ENCODE data around the gene NDUFB2. TPM values are rescaled to one million over a fixed set of nuclear protein-coding genes. Genes with fewer than 3 reads are reported as not detected.

NDUFB2 gene
- total RNA-seq, 1 donor from 2014 or later: 35.9 TPM

DNA sequence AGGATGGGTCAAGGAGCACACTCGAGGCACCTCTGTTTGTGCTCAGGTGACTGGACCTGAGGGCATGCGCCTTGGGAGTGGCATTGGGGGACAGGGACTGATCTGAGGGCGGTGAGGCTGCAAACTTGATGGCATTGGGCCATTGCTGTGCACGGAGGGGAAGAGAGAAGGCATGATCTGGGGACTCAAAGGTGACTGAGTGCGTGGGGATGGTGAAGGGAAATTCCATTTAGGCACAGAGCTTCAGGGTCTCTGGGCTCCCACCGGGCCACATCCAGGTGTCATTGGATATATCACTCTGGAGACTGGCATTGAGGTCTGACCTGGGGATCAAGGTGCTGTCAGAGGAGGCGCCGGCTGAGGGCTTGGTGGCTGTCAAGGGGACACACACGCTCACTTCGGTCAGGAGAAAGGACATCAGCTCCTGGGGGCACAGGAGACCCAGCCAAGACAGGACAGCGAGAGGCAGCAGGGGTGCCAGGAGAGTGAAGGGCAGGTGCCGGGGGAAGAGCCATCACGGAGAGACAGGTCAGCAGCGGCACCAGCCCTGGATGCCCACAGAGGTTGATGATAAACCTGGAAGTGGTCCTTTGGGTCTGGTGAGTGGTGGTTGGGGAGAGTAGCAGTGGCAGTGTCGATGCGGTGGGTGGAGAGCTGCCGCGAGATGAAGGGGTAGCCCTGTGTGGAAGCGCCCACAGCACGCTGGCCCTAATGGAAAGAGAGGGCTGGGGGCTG, 18.3 kb upstream of the NDUFB2 start:
- Histone ChIP-seq H3K27ac (no peak overlapping the region), H3K36me3 (peaks cover 15 to 38% of the 10 kb centered on the region in 2 donors), H3K9me3 (no peaks in the 10 kb centered on the region), H3K4me1 (peaks cover 0 to 15% of the 10 kb centered on the region in 2 donors), H3K4me3 (no peak overlapping the region), H3K27me3 (no peaks in the 10 kb centered on the region)
- DNase-seq (ENCODE audit: low spot score in 2 of 2): peak in 1 of 2 donors; percentile 55
- TF ChIP-seq, protein P1, sequence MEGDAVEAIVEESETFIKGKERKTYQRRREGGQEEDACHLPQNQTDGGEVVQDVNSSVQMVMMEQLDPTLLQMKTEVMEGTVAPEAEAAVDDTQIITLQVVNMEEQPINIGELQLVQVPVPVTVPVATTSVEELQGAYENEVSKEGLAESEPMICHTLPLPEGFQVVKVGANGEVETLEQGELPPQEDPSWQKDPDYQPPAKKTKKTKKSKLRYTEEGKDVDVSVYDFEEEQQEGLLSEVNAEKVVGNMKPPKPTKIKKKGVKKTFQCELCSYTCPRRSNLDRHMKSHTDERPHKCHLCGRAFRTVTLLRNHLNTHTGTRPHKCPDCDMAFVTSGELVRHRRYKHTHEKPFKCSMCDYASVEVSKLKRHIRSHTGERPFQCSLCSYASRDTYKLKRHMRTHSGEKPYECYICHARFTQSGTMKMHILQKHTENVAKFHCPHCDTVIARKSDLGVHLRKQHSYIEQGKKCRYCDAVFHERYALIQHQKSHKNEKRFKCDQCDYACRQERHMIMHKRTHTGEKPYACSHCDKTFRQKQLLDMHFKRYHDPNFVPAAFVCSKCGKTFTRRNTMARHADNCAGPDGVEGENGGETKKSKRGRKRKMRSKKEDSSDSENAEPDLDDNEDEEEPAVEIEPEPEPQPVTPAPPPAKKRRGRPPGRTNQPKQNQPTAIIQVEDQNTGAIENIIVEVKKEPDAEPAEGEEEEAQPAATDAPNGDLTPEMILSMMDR (IDR thresholded peaks at IDR 0.05): no peak
- intact Hi-C loops (cut with DNase I): no loop called here

DNA sequence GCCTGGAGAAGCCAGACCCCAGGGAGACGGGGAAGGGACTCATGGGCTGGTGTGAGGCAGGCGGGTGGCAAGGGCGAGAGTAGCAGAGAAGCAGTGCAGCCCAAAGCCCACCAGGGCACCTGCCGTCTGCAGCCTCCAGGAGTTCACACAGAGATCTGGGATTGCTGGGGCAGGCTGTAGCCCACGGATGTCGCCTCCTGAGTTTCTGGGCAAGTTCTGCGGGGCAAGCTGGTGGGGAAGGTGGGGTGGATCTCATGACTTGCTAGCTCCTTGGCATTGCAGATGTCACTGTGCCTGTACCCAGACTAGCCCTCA, 17.7 kb upstream of the NDUFB2 start:
- H3K36me3 ChIP-seq: peaks cover 19 to 43% of the 10 kb centered on the region in 2 donors
- no peak overlapping the region for H3K4me3 ChIP-seq
- H3K27ac ChIP-seq: no peak overlapping the region
- peak in 1 of 2 donors; percentile 44 for DNase-seq (ENCODE audit: low spot score in 2 of 2)
- TF ChIP-seq, protein P1 (IDR thresholded peaks at IDR 0.05): no peak
- H3K4me1 ChIP-seq: peaks cover 0 to 13% of the 10 kb centered on the region in 2 donors
- no peaks in the 10 kb centered on the region for H3K9me3 ChIP-seq
- H3K27me3 ChIP-seq: no peaks in the 10 kb centered on the region
- intact Hi-C loops (cut with DNase I): no loop called here

DNA sequence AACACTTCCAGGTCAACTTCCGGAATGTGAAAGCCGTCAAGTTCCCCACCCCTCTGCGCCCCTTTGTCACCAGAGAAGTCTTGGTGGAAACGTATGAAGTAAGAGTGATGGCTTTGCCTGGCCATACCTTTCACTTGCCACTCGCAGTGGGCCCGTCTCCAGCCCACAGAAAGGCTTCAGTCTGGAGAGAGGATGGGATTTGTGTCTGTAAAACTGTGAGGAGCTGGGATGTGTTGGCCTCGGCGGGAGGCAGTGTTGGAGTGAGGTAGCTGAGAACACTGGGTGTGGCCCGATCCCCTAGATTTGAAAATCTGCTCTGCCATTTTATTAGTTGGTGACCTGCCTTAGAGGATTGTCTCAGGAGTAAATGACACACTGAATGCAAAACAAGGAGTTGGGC, 17.3 kb upstream of the NDUFB2 start:
- peaks cover 21 to 47% of the 10 kb centered on the region in 2 donors for H3K36me3 ChIP-seq
- DNase-seq (ENCODE audit: low spot score in 2 of 2): no peak
- no peaks in the 10 kb centered on the region for H3K9me3 ChIP-seq
- intact Hi-C loops (cut with DNase I): no loop called here
- peaks cover 0 to 11% of the 10 kb centered on the region in 2 donors for H3K4me1 ChIP-seq
- no peak overlapping the region for H3K27ac ChIP-seq
- H3K4me3 ChIP-seq: no peak overlapping the region
- TF ChIP-seq, protein P1 (IDR thresholded peaks at IDR 0.05): no peak
- no peaks in the 10 kb centered on the region for H3K27me3 ChIP-seq

DNA sequence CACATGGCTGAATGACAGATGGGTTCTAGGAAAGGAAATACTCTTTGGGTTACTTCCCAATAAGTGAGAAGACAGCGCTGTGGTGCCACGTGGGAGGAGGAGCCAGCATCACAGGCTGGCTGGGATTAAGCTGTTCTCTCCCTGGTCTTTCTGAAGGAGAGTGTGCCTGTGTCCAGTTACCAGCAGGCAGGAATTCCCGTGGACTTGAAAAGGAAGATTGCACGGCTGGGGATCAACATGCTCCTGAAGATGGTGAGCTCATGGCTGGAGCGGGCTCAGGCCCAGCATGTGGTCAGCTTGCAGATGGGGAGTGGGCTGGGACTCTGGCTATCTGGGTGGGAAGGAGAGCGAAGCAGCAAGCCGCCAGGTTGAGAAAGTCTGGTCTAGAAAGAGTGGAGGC, 15.6 kb upstream of the NDUFB2 start:
- Histone ChIP-seq H3K4me1 (no peaks in the 10 kb centered on the region), H3K27ac (no peak overlapping the region), H3K4me3 (no peak overlapping the region), H3K27me3 (no peaks in the 10 kb centered on the region), H3K36me3 (peaks cover 28 to 55% of the 10 kb centered on the region in 2 donors), H3K9me3 (no peaks in the 10 kb centered on the region)
- DNase-seq (ENCODE audit: low spot score in 2 of 2): peak in 1 of 2 donors; percentile 21
- TF ChIP-seq, protein P1 (IDR thresholded peaks at IDR 0.05): no peak
- intact Hi-C loops (cut with DNase I): no loop called here

DNA sequence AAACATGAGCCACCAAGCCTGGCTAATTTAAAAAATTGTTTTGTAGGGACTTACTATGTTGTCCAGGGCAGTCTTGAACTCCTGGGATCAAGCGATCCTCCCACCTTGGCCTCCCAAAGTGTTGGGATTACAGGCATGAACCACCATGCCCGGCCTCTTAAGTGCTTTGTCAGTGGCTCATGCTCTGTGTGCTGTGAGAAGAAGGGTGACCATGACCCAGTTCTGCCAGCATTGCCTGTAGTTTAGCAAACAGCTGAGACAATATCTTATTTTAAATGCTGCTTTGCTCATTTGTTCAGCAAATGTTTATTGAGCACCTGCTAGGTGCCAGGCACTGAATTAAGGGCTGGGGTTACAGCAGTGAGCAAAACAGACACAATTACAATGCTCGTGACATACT, 14.7 kb upstream of the NDUFB2 start:
- intact Hi-C loops (cut with DNase I): no loop called here
- peaks cover 28 to 58% of the 10 kb centered on the region in 2 donors for H3K36me3 ChIP-seq
- no peaks in the 10 kb centered on the region for H3K27me3 ChIP-seq
- H3K27ac ChIP-seq: no peak overlapping the region
- no peak for DNase-seq (ENCODE audit: low spot score in 2 of 2)
- H3K9me3 ChIP-seq: no peaks in the 10 kb centered on the region
- TF ChIP-seq, protein P1 (IDR thresholded peaks at IDR 0.05): no peak
- H3K4me1 ChIP-seq: no peaks in the 10 kb centered on the region
- H3K4me3 ChIP-seq: no peak overlapping the region
